Measurements from ENCODE around the gene SLC35F1.
"Not testable (repeated sequence)": the region's sequence is repeated elsewhere in the genome, so short reads cannot be mapped to it uniquely, and the experiment has no call there.

Gene SLC35F1

DNA sequence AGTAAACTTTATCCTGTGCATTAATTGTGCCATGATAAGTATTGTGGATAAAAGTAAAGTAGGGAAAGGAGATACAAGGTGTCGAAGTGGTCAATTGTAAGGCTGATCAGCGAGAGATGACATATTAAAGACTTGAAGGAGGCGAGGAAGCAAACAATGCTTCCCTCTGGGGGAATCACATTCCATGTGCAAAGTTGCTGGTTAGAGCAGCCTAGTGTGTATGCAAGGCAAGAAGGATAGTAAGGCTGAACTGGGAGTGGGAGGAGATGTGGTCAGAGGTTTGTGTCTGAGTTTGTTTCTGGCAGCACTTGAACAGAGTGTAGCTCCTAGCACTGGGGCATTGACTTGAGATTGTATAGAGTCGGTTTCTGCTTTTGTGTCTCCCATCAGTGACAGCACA is 122.9 kb downstream of the SLC35F1 start:
- TF ChIP-seq, protein P1, sequence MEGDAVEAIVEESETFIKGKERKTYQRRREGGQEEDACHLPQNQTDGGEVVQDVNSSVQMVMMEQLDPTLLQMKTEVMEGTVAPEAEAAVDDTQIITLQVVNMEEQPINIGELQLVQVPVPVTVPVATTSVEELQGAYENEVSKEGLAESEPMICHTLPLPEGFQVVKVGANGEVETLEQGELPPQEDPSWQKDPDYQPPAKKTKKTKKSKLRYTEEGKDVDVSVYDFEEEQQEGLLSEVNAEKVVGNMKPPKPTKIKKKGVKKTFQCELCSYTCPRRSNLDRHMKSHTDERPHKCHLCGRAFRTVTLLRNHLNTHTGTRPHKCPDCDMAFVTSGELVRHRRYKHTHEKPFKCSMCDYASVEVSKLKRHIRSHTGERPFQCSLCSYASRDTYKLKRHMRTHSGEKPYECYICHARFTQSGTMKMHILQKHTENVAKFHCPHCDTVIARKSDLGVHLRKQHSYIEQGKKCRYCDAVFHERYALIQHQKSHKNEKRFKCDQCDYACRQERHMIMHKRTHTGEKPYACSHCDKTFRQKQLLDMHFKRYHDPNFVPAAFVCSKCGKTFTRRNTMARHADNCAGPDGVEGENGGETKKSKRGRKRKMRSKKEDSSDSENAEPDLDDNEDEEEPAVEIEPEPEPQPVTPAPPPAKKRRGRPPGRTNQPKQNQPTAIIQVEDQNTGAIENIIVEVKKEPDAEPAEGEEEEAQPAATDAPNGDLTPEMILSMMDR (IDR thresholded peaks at IDR 0.05; ENCODE audit: borderline replicate concordance, insufficient read depth, low read depth, low read length): no peak
- no peak overlapping the region for H3K4me3 ChIP-seq (ENCODE audit: low read depth, low read length)

DNA sequence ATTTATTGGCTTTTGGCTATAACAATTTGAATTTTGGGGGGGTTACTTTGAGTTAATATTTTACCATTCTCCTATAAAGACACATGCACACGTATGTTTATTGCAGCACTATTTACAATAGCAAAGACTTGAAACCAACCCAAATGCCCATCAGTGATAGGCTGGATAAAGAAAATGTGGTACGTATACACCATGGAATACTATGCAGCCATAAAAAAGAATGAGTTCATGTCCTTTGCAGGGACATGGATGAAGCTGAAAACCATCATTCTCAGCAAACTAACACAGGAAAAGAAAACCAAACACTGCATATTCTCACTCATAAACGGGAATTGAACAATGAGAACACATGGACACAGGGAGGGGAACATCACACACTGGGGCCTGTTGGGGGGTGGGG is 130.4 kb downstream of the SLC35F1 start:
- not testable (repeated sequence) for H3K4me3 ChIP-seq (ENCODE audit: low read depth, low read length)

DNA sequence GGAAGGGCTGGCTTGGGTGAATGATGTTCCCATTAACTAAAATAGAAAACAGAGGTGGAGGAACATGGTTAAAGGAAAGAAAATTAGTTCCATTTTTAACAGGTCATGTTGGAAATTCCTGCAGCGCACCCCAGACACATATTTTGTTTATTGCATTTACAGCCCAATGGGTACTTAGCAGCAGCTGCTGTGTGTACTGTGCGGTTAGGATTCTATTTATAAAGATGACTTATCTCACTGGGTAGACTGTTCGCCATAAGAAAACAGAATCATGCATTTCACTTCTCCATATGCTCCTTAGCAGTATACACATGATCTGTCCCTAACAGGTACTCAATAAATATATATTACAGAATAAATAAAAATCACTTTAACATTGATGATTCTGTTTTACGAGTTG is 135.8 kb downstream of the SLC35F1 start:
- H3K4me3 ChIP-seq (ENCODE audit: low read depth, low read length): no peak overlapping the region
- TF ChIP-seq, protein P1 (IDR thresholded peaks at IDR 0.05; ENCODE audit: borderline replicate concordance, insufficient read depth, low read depth, low read length): no peak

DNA sequence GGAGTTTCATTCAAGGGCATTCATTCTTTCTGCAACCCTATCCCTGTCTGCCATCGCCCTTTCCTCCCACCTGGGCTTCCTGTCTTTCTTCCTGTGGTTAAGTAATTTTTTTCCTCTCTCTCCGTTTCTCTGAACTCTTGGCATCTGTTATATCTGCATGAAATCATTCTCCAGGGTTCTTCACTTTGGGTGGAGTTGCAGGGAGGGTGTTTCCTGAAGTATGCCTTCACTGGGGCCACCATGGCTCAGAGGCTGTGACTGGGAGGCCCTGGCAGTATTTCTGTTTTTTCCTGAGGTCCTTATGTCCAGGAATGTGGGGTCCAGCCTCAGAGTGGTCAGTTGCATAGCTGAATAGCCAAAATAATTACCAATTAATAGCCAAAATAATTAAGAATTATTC is 137.2 kb downstream of the SLC35F1 start:
- no peak overlapping the region for H3K4me3 ChIP-seq (ENCODE audit: low read depth, low read length)
- TF ChIP-seq, protein P1 (IDR thresholded peaks at IDR 0.05; ENCODE audit: borderline replicate concordance, insufficient read depth, low read depth, low read length): no peak

DNA sequence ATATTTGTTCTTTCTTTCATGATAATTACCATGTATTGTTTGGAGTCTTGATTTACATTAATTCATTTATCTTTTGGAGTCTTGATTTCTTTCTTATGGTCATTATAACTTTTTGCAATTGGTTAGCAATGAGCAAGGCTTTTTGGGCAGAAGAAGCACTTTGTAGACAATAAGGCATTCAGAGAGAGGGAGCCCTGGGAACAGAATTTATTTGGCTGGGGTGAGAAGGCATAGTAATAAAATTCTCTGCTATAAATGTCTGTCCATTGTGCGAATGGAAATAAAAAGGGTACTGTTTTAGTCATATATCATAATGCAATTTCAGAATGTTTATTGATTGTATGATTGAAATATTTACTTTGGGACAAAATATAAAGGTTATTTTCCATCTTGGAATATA is 147.0 kb downstream of the SLC35F1 start:
- H3K4me3 ChIP-seq (ENCODE audit: low read depth, low read length): no peak overlapping the region

DNA sequence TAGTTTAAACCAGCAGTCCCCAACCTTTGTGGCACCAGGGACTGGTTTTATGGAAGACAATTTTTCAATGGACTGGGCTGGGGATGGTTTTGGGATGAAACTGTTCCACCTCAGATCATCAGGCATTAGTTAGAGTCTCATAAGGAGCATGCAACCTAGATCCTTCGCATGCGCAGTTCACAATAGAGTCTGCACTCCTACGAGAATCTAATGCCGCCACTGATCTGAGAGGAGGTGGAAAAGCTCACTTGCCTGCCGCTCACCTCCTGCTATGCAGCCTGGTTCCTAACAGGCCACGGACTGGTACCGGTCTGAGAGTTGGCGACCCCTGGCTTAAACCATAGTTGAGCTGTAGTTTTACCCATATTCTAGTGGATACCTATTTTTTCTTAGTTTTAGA is 154.6 kb downstream of the SLC35F1 start:
- no peak overlapping the region for H3K4me3 ChIP-seq (ENCODE audit: low read depth, low read length)
- TF ChIP-seq, protein P1 (IDR thresholded peaks at IDR 0.05; ENCODE audit: borderline replicate concordance, insufficient read depth, low read depth, low read length): no peak

More for the DNA sequence above, 147.0 kb downstream of the SLC35F1 start:
- TF ChIP-seq, protein P1 (IDR thresholded peaks at IDR 0.05; ENCODE audit: borderline replicate concordance, insufficient read depth, low read depth, low read length): no peak

DNA sequence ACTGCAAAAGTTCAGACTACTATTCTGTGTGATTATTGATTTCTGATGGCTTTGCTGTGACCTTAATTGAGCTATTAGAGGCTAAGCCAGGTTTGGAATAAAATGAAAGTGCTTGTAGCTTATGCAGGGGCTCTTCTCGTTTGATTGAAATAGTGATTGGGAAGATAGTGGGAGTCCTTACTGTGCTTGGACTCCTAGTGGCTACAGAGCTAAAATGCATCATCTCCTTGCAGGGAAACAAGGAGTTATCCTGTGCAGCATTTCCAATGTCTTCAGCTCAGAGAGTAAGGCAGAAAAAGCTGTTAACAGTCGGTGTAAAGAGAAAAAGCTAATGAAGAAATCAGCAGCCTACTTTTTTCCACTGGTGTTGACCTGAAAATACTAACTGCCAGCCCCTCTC is 173.5 kb downstream of the SLC35F1 start:
- no peak overlapping the region for H3K4me3 ChIP-seq (ENCODE audit: low read depth, low read length)
- TF ChIP-seq, protein P1 (IDR thresholded peaks at IDR 0.05; ENCODE audit: borderline replicate concordance, insufficient read depth, low read depth, low read length): no peak

DNA sequence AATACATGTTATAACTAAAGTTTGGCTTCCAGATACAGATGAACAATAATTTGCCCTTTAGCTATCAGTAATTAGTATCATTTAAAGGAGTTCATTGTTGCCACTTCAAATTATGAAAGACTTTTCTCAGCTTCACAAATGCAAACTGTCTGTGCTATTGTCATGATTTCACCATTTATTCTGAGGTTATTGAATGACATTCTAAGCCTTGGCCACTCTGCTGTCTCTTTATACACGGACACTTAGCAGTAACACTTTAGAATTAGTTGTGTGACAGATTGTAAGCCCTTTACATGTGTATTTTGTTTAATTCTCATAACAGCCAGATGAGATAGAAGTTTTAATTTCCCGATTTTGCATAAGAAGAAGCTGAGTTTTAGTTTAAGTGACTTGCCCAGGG is 176.6 kb downstream of the SLC35F1 start:
- TF ChIP-seq, protein P1 (IDR thresholded peaks at IDR 0.05; ENCODE audit: borderline replicate concordance, insufficient read depth, low read depth, low read length): no peak
- no peak overlapping the region for H3K4me3 ChIP-seq (ENCODE audit: low read depth, low read length)

Measured in GM12875 (cell line).